ENCODE data around the gene BAMBI. TPM values are rescaled to one million over a fixed set of nuclear protein-coding genes. Genes with fewer than 3 reads are reported as not detected.

BAMBI gene
- polyA plus RNA-seq, 1 experiment = 10.8 TPM

DNA sequence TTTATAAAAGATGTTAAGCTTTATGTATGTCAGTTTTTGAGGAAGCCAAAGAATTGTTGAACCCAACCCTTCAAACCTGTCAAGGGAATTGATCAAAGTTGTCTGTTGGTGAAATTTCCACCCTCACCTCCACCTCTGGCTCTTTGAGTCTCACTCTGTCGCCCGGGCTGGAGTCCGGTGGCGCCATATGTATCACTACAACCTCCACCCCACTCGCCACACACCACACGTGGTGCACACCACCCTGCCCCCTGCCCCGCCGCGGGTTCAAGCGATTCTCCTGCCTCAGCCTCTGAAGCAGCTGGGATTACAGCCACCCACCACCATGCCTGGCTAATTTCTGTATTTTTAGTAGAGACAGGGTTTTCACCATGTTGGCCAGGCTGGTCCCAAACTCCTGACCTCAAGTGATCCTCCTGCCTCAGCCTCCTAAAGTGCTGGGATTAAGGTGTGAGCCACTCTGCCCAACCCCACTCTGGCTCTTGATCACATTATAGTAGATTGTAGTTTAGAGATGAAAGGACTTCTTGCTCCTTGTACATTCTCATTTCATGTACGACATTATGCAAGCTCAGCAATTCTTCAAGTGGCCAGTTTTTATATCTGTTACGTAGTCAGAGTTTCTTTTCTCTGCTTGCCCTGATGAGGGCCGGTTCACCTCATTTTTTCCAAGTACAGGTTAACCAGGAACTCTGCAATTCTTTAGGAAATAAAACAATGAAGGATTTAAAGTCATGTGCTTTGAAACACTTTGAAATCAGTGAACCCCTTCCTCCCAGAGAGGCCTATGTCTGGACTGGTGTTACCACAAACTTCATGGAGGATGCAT is 7.0 kb downstream of the BAMBI start:
- POLR2A ChIA-PET = no interaction called here
- Histone ChIP-seq H3K27me3 (ENCODE audit: control insufficient read depth, insufficient read depth, low read length) (no peaks in the 10 kb centered on the region), H3K27ac (ENCODE audit: low read depth, low read length) (no peak overlapping the region), H3K4me3 (ENCODE audit: low read depth, low read length) (no peak overlapping the region), H3K9me3 (ENCODE audit: control insufficient read depth, insufficient read depth, low read length) (no peaks in the 10 kb centered on the region)
- CTCF ChIA-PET = interaction anchor here (0.7 to 1.3 kb wide), 2 partner anchors 21 to 620 kb away, joined by 4 read pairs; no protein-coding TSS in a partner anchor
- no peak for TF ChIP-seq CTCF (IDR thresholded peaks at IDR 0.05; ENCODE audit: low read depth, low read length)
- no peak for DNase-seq (ENCODE audit: low read depth, low spot score)

GRCh38 chr10:28684986-28685580 is 7.8 kb downstream of the BAMBI start:
- TF ChIP-seq CTCF (IDR thresholded peaks at IDR 0.05; ENCODE audit: low read depth, low read length) = no peak
- POLR2A ChIA-PET = no interaction called here
- Histone ChIP-seq H3K9me3 (ENCODE audit: control insufficient read depth, insufficient read depth, low read length) (no peaks in the 10 kb centered on the region), H3K4me3 (ENCODE audit: low read depth, low read length) (no peak overlapping the region), H3K27ac (ENCODE audit: low read depth, low read length) (no peak overlapping the region), H3K27me3 (ENCODE audit: control insufficient read depth, insufficient read depth, low read length) (no peaks in the 10 kb centered on the region)
- no peak for DNase-seq (ENCODE audit: low read depth, low spot score)
- CTCF ChIA-PET = interaction anchor here (0.6 to 1.0 kb wide), 3 partner anchors 8 to 635 kb away, joined by 3 to 4 read pairs (median 4); partner anchors contain the start of gene BAMBI

DNA sequence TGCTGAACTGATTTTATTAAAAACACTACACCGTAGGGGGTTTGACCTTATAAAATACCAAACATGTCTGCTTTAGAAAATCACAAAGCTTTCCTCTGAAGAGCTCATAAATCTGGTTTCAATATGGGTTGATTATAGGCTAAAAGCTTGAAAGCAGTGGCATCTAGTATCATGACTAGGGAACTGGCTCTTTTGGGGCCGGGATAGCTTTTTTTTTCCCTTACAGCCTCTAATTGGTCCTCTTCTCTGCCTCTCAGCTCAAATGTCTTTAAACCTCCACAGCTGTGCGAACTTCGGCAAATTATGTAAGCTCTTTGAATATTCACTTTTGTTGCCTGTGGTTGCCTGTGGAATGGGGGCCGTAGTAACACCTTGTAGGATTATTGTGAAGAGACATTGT is 8.4 kb downstream of the BAMBI start:
- no peak overlapping the region for H3K4me3 ChIP-seq (ENCODE audit: low read depth, low read length)
- H3K9me3 ChIP-seq (ENCODE audit: control insufficient read depth, insufficient read depth, low read length) = no peaks in the 10 kb centered on the region
- no peak for TF ChIP-seq CTCF (IDR thresholded peaks at IDR 0.05; ENCODE audit: low read depth, low read length)
- H3K27me3 ChIP-seq (ENCODE audit: control insufficient read depth, insufficient read depth, low read length) = no peaks in the 10 kb centered on the region
- ChIA-PET POLR2A (no interaction called here), CTCF (interaction anchor here (0.6 to 1.0 kb wide), 3 partner anchors 8 to 634 kb away, joined by 3 to 4 read pairs (median 4); partner anchors contain the start of gene BAMBI)
- no peak overlapping the region for H3K27ac ChIP-seq (ENCODE audit: low read depth, low read length)
- DNase-seq (ENCODE audit: low read depth, low spot score) = no peak

DNA sequence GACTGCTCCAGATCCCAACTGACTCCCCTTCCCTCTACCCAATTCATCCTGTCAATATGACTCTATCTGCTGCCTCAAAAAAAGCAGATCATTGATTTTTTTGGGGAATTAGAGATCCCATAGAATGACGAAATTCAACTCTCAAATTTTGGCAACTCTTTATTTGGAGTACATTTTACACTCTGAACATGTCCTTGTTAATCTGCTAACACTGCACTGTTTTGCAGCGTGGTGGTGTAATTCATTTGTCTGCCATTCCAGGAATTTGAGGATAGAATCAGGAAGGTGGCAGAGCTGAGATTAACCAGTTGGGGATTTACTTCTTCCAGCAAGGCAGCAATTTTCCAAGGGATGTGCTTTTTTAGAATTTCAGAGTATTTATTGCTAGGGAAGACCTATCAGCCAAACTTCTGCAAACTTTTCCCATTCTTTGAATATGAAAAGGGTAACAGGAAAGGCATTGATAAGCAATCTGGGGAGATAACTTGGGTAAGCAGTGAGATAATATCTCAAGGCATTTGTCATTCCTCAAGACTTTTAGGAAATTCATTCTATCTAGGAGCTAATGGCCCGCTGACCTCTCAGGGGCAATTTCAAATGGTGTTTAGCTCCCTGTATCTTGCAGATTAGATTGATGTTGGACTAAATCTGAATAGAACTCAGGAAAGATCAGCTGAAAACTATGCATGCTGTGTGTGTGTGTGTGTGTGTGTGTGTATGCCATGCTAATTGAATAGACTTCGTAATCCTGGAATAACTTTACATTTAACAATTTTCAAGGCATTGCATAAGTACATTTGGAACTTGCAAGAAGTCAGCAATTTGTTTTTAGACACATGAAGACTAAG is 9.7 kb downstream of the BAMBI start:
- no peak overlapping the region for H3K27ac ChIP-seq (ENCODE audit: low read depth, low read length)
- no peaks in the 10 kb centered on the region for H3K27me3 ChIP-seq (ENCODE audit: control insufficient read depth, insufficient read depth, low read length)
- H3K9me3 ChIP-seq (ENCODE audit: control insufficient read depth, insufficient read depth, low read length) = no peaks in the 10 kb centered on the region
- H3K4me3 ChIP-seq (ENCODE audit: low read depth, low read length) = no peak overlapping the region
- DNase-seq (ENCODE audit: low read depth, low spot score) = no peak
- CTCF ChIA-PET = no interaction called here
- POLR2A ChIA-PET = interaction anchor here (0.6 kb wide), 2 partner anchors 36 to 570 kb away, joined by 3 to 6 read pairs; no protein-coding TSS in a partner anchor
- no peak for TF ChIP-seq CTCF (IDR thresholded peaks at IDR 0.05; ENCODE audit: low read depth, low read length)

Measured in AG04450 (cell line).